Measurements from ENCODE around the gene ABCG4.
A peak's percentile ranks its signal among the peaks of the same experiment; 100 is the strongest.
"Not testable (repeated sequence)": the region's sequence is repeated elsewhere in the genome, so short reads cannot be mapped to it uniquely, and the experiment has no call there.

The ABCG4 gene

GRCh38 chr11:119179983-119180382 is 31.1 kb downstream of the ABCG4 start:
- Mint-ChIP-seq H3K4me3 (no peak overlapping the region), H3K9me3 (no peaks in the 10 kb centered on the region), H3K27ac (no peak overlapping the region), H3K36me3 (peaks cover 7% of the 10 kb centered on the region), H3K4me1 (no peaks in the 10 kb centered on the region)
- ATAC-seq, result no peak
- DNase-seq (ENCODE audit: low spot score in 2 of 2), result no peak

DNA sequence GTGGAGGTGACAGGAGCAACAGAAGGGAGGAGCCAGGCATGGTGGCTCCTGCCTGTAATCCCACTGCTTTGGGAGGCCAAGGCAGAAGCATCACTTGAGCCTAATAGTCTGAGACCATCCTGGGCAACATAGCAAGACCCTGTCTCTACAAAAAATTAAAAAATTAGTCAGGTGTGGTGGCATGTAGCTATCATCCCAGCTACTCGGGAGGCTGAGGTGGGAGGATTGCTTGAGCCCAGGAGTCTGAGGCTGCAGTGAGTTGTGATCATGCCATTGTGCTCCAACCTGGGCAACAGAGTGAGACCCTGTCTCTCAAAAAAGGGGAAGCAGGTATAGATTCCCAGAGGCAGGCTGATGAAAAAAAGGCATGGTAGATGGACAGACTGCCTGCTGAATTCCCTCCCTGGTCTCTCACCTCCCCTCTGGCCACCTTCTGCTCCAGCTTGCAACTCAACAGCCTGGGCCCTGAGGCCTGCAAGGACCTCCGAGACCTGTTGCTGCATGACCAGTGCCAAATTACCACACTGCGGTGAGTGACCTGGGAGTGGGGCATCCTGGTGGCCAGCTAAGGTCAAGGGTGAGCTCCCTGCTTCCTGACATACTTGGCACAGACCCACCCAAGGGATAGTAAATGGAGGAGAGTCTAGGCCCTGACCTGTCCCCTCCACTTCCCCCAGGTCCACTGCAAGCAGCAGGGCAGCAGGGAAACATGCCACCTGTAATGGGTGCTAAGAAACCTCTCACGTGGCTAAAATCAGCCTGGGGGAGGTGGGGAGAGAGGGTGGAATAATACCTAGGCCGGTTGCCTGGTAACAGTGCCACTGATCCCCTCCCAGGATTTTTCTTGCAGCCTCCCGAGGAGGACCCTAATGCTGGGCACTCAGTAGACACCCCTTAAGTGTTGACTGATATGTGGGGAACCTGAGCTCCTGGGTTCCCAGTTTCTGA is 32.2 kb downstream of the ABCG4 start:
- Mint-ChIP-seq H3K4me1 (no peaks in the 10 kb centered on the region), H3K36me3 (peaks cover 7% of the 10 kb centered on the region), H3K9me3 (no peaks in the 10 kb centered on the region), H3K4me3 (no peak overlapping the region), H3K27ac (no peak overlapping the region)
- DNase-seq (ENCODE audit: low spot score in 2 of 2) (no peak), ATAC-seq (no peak)

GRCh38 chr11:119181677-119182412 is 33.0 kb downstream of the ABCG4 start:
- Mint-ChIP-seq H3K27ac (peak overlapping the region; percentile 45), H3K36me3 (peaks cover 7% of the 10 kb centered on the region), H3K4me3 (no peak overlapping the region), H3K9me3 (no peaks in the 10 kb centered on the region), H3K4me1 (no peaks in the 10 kb centered on the region)
- DNase-seq (ENCODE audit: low spot score in 2 of 2), result no peak
- no peak for ATAC-seq

DNA sequence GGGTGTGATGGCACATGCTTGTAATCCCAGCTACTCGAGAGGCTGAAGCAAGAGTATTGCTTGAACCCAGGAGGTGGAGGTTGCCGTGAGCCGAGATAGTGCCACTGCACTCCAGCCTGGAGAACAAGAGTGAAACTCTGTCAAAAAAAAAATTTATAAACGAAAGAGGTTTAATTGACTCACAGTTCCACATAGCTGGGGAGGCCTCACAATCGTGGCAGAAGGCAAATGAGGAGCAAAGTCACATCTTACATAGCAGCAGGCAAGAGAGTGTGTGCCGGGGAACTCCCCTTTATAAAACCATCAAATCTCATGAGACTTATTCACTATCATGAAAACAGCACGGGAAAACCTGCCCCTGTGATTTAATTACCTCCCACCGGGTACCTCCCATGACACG is 35.5 kb downstream of the ABCG4 start:
- not testable (repeated sequence) for H3K4me1 Mint-ChIP-seq; H3K9me3 Mint-ChIP-seq; H3K4me3 Mint-ChIP-seq; H3K36me3 Mint-ChIP-seq; ATAC-seq; H3K27ac Mint-ChIP-seq; DNase-seq (ENCODE audit: low spot score in 2 of 2)

DNA sequence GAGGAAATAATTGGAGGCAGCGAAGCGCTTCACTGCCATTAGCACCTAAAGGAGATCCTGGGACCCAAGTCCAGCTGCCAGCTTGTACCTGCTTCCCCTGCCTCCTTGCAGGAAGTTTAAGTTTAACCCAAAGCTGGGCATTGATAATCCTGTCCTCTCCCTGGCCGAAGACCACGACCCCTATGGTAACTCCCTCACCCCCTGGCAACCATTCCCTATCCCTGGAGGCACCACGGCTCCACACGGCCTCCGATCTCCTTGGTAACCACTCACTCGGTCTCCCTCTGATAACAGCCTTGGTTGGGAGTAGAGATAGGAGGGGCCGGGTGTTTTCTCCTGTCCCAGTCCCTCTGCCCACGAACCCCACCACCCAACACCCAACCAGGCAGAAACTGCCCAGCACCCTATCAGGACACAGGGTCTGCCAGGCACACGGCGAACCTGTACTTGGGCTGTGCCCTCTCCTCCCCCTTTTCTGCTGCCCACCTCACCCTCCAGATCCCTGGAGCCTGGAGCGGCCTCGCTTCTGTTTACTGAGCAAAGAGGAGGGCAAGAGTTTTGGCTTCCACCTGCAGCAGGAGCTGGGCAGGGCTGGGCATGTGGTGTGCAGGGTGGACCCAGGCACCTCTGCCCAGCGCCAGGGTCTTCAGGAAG is 37.3 kb downstream of the ABCG4 start:
- no peak overlapping the region for H3K4me3 Mint-ChIP-seq
- ATAC-seq, result no peak

GRCh38 chr11:119187123-119187892 is 38.5 kb downstream of the ABCG4 start:
- DNase-seq (ENCODE audit: low spot score in 2 of 2) (no peak), ATAC-seq (no peak)
- Mint-ChIP-seq H3K4me3 (no peak overlapping the region), H3K4me1 (no peaks in the 10 kb centered on the region), H3K36me3 (no peaks in the 10 kb centered on the region), H3K27ac (no peak overlapping the region), H3K9me3 (no peaks in the 10 kb centered on the region)

More for the DNA sequence above, 37.3 kb downstream of the ABCG4 start:
- DNase-seq (ENCODE audit: low spot score in 2 of 2), result no peak
- H3K27ac Mint-ChIP-seq, result no peak overlapping the region
- H3K36me3 Mint-ChIP-seq, result no peaks in the 10 kb centered on the region
- no peaks in the 10 kb centered on the region for H3K9me3 Mint-ChIP-seq
- H3K4me1 Mint-ChIP-seq, result no peaks in the 10 kb centered on the region

- no peaks in the 10 kb centered on the region for H3K9me3 Mint-ChIP-seq
- DNase-seq (ENCODE audit: low spot score in 2 of 2), result no peak
- H3K4me1 Mint-ChIP-seq, result no peaks in the 10 kb centered on the region
- no peaks in the 10 kb centered on the region for H3K36me3 Mint-ChIP-seq
- H3K4me3 Mint-ChIP-seq, result no peak overlapping the region
- ATAC-seq, result no peak
- no peak overlapping the region for H3K27ac Mint-ChIP-seq
These were observed 39.2 kb downstream of the ABCG4 start for GRCh38 chr11:119188067-119188466.

DNA sequence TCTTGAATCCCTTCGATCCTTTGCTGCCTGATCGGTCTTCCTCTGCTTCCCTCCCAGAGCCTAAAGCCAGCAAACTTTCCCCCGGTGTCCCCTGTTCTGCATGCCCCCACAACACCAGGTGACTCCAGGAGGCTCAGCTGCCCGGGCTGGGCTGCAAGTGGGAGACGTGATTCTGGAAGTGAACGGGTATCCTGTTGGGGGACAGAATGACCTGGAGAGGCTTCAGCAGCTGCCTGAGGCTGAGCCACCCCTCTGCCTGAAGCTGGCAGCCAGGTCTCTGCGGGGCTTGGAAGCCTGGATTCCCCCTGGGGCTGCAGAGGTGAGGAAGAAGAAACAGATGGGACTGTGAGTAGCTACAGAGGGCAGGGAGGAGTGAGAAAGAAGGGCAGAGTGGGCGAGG is 40.0 kb downstream of the ABCG4 start:
- no peaks in the 10 kb centered on the region for H3K4me1 Mint-ChIP-seq
- H3K9me3 Mint-ChIP-seq, result no peaks in the 10 kb centered on the region
- no peak for ATAC-seq
- no peaks in the 10 kb centered on the region for H3K36me3 Mint-ChIP-seq
- DNase-seq (ENCODE audit: low spot score in 2 of 2), result no peak
- no peak overlapping the region for H3K27ac Mint-ChIP-seq
- H3K4me3 Mint-ChIP-seq, result no peak overlapping the region

DNA sequence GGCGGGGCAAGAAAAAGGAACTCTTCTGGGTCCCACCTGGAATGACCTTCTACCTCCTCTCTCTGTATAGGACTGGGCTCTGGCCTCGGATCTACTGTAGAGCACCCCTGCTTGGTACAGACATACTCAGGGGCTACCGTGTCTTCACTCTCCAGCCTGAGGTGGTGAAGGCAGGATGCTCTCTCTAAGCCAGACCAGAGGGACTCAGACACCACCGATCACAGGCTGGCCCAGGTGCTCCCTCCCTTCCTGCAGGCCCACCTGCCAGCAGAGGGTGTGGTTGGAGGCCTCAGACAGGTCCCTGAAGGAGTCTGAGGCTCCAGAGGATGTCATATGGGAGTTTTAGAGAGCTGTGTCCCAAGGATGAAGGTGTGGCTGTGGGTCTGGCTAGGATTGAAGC is 40.5 kb downstream of the ABCG4 start:
- Mint-ChIP-seq H3K27ac (no peak overlapping the region), H3K4me1 (no peaks in the 10 kb centered on the region)

GRCh38 chr11:119190531-119190930 is 41.7 kb downstream of the ABCG4 start:
- Mint-ChIP-seq H3K4me3 (no peak overlapping the region), H3K9me3 (no peaks in the 10 kb centered on the region), H3K36me3 (no peaks in the 10 kb centered on the region), H3K4me1 (no peaks in the 10 kb centered on the region), H3K27ac (no peak overlapping the region)
- no peak for ATAC-seq
- no peak for DNase-seq (ENCODE audit: low spot score in 2 of 2)

More for the DNA sequence above, 40.5 kb downstream of the ABCG4 start:
- ATAC-seq, result no peak
- DNase-seq (ENCODE audit: low spot score in 2 of 2), result no peak
- no peak overlapping the region for H3K4me3 Mint-ChIP-seq
- no peaks in the 10 kb centered on the region for H3K36me3 Mint-ChIP-seq
- H3K9me3 Mint-ChIP-seq, result no peaks in the 10 kb centered on the region

DNA sequence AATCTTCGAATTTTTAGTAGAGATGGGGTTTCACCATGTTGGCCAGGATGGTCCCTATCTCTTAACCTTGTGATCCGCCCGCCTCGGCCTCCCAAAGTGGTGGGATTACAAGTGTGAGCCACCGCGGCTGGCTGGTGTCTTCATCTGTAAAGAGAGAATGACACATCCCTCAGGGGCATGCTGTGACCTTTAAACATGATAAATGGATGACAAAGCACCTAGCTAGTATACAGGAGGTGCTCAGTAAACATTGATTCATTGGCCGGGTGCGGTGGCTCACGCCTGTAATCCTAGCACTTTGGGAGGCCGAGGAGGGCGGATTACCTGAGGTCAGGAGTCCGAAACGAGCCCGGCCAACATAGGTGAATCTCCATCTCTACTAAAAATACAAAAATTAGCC is 42.4 kb downstream of the ABCG4 start:
- not testable (repeated sequence) for H3K4me1 Mint-ChIP-seq; H3K27ac Mint-ChIP-seq; H3K4me3 Mint-ChIP-seq; ATAC-seq; H3K9me3 Mint-ChIP-seq; DNase-seq (ENCODE audit: low spot score in 2 of 2); H3K36me3 Mint-ChIP-seq

- Mint-ChIP-seq H3K27ac (no peak overlapping the region), H3K9me3 (no peaks in the 10 kb centered on the region), H3K4me1 (peaks cover 9% of the 10 kb centered on the region), H3K36me3 (no peaks in the 10 kb centered on the region), H3K4me3 (no peak overlapping the region)
- ATAC-seq, result no peak
- DNase-seq (ENCODE audit: low spot score in 2 of 2), result no peak
These were observed 43.3 kb downstream of the ABCG4 start for GRCh38 chr11:119192111-119192510.

DNA sequence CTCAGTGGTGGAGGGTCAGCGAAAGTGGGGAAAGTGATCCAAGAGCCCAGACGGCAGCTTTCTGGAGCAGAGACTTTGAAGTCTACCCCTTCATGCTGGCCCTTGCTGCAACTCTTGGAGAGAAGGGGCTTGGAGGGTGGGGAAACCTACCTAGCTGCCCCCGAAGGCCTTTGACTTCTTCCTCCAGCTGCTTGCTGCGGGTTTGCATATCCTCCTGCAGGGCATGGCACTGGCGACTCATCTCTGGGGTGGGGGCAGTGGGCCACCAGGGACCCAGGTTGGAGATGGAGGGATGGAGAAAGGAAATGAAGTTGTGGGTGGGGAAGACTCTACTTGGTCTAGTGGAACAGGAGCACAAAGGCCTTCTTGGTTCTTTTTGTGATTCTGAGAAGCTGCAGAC is 44.1 kb downstream of the ABCG4 start:
- ATAC-seq (no peak), DNase-seq (ENCODE audit: low spot score in 2 of 2) (no peak)
- Mint-ChIP-seq H3K27ac (no peak overlapping the region), H3K4me1 (peaks cover 9% of the 10 kb centered on the region), H3K4me3 (no peak overlapping the region), H3K36me3 (no peaks in the 10 kb centered on the region), H3K9me3 (no peaks in the 10 kb centered on the region)

DNA sequence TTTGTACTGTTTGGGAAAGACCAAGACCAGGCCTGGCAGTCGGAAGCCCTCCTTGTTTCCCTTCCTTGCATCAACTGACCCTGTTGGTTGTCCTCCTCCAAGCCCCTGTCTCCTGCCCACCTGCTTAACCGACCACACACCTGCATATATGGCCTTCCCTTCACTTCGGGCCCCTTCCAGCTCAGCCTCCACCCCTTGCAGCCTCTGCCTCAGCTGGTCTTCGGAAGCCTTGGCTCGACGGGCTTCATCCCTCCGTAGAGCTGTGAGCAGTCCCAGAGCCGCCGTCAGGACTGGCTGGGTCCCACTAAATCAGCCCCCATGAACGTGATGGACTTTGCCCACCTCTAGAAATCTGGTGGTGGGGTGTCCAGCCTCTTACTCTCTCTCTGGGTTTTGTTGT is 44.8 kb downstream of the ABCG4 start:
- Mint-ChIP-seq H3K4me1 (peaks cover 9% of the 10 kb centered on the region), H3K27ac (no peak overlapping the region), H3K36me3 (no peaks in the 10 kb centered on the region), H3K4me3 (no peak overlapping the region), H3K9me3 (no peaks in the 10 kb centered on the region)
- ATAC-seq, result no peak
- DNase-seq (ENCODE audit: low spot score in 2 of 2), result no peak

All from stimulated activated effector memory CD8-positive, alpha-beta T cell treated with anti-CD3 and anti-CD28 coated beads, Interleukin-12 subunit alpha, Interleukin-12 subunit beta, amount 100 ng/mL, for 72 hours (primary cell).